Measurements from ENCODE around the gene LIN54. TPM values are rescaled to one million over a fixed set of nuclear protein-coding genes. Genes with fewer than 3 reads are reported as not detected.

The LIN54 gene
- total and polyA plus RNA-seq, 2 of the 13 experiments (the other 11 are each of a cell fraction or from before 2014, with no cell fraction given) = 25.2 to 32.9 TPM

DNA sequence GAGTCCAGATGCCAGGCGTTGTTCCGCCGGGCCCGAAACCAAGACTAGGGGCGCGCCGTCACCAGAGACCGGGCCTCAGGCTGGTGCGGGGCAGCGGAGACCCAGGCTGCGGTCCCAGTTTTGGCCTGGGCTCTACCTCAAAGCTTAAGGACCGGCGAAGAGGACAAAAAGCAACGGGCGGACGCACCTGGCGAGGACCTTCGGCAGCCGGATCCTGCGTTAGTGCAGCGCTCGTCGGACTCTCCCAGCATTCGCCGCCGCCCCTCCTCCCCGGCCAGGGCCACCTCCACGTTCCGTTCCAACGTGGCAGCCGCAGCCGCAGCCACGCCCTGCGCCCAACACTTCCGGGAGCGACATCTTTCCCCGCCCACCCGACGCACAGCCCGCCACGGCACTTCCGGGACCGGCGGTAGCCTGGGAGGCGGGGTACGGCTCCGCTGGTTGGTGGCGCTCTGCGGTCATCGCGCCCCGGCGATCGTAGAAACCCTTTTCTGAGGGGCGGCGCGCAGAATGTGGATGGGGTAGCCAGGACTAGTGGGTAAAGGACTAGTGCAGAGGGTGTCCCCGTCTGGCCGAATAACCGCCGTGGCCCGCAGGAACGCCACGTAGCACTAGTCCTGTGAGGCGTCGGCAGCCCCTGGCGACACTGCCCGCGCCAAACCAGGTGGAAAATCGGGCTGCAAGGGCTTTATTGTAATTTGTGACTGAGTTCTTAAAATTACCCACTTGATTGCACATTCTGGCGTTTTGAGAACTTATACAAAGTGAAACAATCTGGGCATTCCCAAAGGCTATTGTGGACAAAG is 119.5 kb downstream of the LIN54 start, which contains the start of gene SEC31A (continued):
- TF ChIP-seq PAF1 (CRISPR knock-in tag; IDR thresholded peaks at IDR 0.05) = no peak
- TF ChIP-seq NFYB (CRISPR knock-in tag; IDR thresholded peaks at IDR 0.05) = peak; percentile 74; the same call in 1 of the 2 replicates
- TF ChIP-seq BRD4 (CRISPR knock-in tag; IDR thresholded peaks at IDR 0.05) = peak; percentile 88
- TF ChIP-seq MEIS1 (CRISPR knock-in tag; IDR thresholded peaks at IDR 0.05; ENCODE audit: borderline replicate concordance) = no peak; the same call in 1 of the 2 replicates
- TF ChIP-seq ZNF75D (CRISPR knock-in tag; IDR thresholded peaks at IDR 0.05; ENCODE audit: borderline replicate concordance) = 0 out of 2 replicates have a peak, but pooled peaks have one; percentile 15
- peak; percentile 84 for TF ChIP-seq MEF2D (CRISPR knock-in tag; IDR thresholded peaks at IDR 0.05)
- TF ChIP-seq ZNF558 (CRISPR knock-in tag; IDR thresholded peaks at IDR 0.05; ENCODE audit: borderline replicate concordance) = 0 out of 2 replicates have a peak, but pooled peaks have one; percentile 88
- TF ChIP-seq ZNF800 (CRISPR knock-in tag; IDR thresholded peaks at IDR 0.05) = no peak
- peak; percentile 97 for TF ChIP-seq ZFX (CRISPR knock-in tag; IDR thresholded peaks at IDR 0.05; ENCODE audit: low read depth)
- 0 out of 2 replicates have a peak, but pooled peaks have one; percentile 54 for TF ChIP-seq MIER2 (CRISPR knock-in tag; IDR thresholded peaks at IDR 0.05)
- peak; percentile 8; the same call in 1 of the 2 replicates for TF ChIP-seq HDAC6 (IDR thresholded peaks at IDR 0.05; ENCODE audit: low read depth, low read length)
- TF ChIP-seq KLF6 (CRISPR knock-in tag; IDR thresholded peaks at IDR 0.05) = peak; percentile 97
- TF ChIP-seq FOXP1 (IDR thresholded peaks at IDR 0.05) = no peak
- TF ChIP-seq FOXP1 (CRISPR knock-in tag; IDR thresholded peaks at IDR 0.05) = peak; percentile 21; the same call in 1 of the 2 replicates
- TF ChIP-seq, protein P1, sequence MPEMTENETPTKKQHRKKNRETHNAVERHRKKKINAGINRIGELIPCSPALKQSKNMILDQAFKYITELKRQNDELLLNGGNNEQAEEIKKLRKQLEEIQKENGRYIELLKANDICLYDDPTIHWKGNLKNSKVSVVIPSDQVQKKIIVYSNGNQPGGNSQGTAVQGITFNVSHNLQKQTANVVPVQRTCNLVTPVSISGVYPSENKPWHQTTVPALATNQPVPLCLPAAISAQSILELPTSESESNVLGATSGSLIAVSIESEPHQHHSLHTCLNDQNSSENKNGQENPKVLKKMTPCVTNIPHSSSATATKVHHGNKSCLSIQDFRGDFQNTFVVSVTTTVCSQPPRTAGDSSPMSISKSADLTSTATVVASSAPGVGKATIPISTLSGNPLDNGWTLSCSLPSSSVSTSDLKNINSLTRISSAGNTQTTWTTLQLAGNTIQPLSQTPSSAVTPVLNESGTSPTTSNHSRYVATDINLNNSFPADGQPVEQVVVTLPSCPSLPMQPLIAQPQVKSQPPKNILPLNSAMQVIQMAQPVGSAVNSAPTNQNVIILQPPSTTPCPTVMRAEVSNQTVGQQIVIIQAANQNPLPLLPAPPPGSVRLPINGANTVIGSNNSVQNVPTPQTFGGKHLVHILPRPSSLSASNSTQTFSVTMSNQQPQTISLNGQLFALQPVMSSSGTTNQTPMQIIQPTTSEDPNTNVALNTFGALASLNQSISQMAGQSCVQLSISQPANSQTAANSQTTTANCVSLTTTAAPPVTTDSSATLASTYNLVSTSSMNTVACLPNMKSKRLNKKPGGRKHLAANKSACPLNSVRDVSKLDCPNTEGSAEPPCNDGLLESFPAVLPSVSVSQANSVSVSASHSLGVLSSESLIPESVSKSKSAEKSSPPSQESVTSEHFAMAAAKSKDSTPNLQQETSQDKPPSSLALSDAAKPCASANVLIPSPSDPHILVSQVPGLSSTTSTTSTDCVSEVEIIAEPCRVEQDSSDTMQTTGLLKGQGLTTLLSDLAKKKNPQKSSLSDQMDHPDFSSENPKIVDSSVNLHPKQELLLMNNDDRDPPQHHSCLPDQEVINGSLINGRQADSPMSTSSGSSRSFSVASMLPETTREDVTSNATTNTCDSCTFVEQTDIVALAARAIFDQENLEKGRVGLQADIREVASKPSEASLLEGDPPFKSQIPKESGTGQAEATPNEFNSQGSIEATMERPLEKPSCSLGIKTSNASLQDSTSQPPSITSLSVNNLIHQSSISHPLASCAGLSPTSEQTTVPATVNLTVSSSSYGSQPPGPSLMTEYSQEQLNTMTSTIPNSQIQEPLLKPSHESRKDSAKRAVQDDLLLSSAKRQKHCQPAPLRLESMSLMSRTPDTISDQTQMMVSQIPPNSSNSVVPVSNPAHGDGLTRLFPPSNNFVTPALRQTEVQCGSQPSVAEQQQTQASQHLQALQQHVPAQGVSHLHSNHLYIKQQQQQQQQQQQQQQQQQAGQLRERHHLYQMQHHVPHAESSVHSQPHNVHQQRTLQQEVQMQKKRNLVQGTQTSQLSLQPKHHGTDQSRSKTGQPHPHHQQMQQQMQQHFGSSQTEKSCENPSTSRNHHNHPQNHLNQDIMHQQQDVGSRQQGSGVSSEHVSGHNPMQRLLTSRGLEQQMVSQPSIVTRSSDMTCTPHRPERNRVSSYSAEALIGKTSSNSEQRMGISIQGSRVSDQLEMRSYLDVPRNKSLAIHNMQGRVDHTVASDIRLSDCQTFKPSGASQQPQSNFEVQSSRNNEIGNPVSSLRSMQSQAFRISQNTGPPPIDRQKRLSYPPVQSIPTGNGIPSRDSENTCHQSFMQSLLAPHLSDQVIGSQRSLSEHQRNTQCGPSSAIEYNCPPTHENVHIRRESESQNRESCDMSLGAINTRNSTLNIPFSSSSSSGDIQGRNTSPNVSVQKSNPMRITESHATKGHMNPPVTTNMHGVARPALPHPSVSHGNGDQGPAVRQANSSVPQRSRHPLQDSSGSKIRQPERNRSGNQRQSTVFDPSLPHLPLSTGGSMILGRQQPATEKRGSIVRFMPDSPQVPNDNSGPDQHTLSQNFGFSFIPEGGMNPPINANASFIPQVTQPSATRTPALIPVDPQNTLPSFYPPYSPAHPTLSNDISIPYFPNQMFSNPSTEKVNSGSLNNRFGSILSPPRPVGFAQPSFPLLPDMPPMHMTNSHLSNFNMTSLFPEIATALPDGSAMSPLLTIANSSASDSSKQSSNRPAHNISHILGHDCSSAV (CRISPR knock-in tag; IDR thresholded peaks at IDR 0.05; ENCODE audit: borderline replicate concordance) = 0 out of 2 replicates have a peak, but pooled peaks have one; percentile 71
- peak; percentile 97 for TF ChIP-seq SALL1 (CRISPR knock-in tag; IDR thresholded peaks at IDR 0.05)
- peak; percentile 68; the same call in 1 of the 2 replicates for TF ChIP-seq ZNF616 (CRISPR knock-in tag; IDR thresholded peaks at IDR 0.05; ENCODE audit: low read depth)
- no peak for TF ChIP-seq ATRX (CRISPR knock-in tag; IDR thresholded peaks at IDR 0.05; ENCODE audit: borderline replicate concordance)
- TF ChIP-seq LCORL (IDR thresholded peaks at IDR 0.05) = no peak
- peak; percentile 60 for TF ChIP-seq LCORL (CRISPR knock-in tag; IDR thresholded peaks at IDR 0.05)
- TF ChIP-seq MXI1 (IDR thresholded peaks at IDR 0.05; ENCODE audit: borderline replicate concordance, low read depth, low read length) = peak; percentile 97
